DOHH2 (cell line): ENCODE data around the gene SMG6.

Source experiments
- EZH2phosphoT487 ChIP-seq: fragments of 200-600 bp; sonication (generic); IDR thresholded peaks from 2 replicates; pipeline ENCODE4 v1.6.1; 2017; ENCODE audit warnings: borderline replicate concordance, mild to moderate bottlenecking, antibody characterized with exemption, low read length, moderate library complexity, mixed read lengths
- TF ChIP-seq, protein P1 (sequence below): fragments of 200-600 bp; sonication (generic); IDR thresholded peaks from one replicate; pipeline ENCODE4 v1.5.1; 2014; ENCODE audit warnings: antibody characterized with exemption, mild to moderate bottlenecking, low read depth, low read length; ENCODE audit not compliant: poor library complexity, severe bottlenecking

DNA sequence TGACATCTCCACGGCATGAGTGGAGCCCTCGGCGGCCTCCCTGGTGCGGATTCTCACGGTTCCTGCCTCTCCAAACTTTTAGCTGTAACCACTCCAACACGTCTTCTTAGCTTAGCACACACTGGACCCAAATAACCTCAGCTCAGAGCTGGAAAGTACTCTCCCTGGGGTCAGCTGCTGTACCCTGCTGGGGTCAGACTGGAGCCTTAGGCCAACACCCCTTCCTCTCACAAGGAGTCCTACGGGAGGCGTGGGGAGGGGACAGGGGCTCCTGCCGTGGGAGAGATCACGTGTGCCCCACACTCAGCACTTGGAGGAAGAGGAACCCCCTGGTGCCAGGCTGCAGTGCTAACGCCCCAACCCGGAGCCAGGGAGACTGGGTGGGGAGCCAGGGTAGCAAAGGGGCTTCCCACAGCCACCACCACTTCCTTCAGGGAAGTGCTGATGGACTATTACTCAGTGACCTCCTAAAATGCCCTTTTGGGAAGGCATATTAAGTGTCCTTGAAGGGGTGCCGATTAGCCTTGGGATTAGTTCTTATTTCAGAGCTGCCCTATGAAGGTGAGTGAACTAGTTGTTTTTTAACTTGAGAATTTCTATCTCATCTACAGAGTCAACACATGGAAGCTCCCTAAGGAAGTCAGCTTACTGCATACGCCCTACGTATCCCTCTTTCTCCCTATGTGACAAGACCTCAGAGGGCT lies 124.6 kb downstream of the SMG6 start:
- TF ChIP-seq, protein P1, sequence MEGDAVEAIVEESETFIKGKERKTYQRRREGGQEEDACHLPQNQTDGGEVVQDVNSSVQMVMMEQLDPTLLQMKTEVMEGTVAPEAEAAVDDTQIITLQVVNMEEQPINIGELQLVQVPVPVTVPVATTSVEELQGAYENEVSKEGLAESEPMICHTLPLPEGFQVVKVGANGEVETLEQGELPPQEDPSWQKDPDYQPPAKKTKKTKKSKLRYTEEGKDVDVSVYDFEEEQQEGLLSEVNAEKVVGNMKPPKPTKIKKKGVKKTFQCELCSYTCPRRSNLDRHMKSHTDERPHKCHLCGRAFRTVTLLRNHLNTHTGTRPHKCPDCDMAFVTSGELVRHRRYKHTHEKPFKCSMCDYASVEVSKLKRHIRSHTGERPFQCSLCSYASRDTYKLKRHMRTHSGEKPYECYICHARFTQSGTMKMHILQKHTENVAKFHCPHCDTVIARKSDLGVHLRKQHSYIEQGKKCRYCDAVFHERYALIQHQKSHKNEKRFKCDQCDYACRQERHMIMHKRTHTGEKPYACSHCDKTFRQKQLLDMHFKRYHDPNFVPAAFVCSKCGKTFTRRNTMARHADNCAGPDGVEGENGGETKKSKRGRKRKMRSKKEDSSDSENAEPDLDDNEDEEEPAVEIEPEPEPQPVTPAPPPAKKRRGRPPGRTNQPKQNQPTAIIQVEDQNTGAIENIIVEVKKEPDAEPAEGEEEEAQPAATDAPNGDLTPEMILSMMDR: no peak
- no peak for TF ChIP-seq EZH2phosphoT487
